ENCODE results near the gene TMEM120B.
A peak's percentile ranks its signal among the peaks of the same experiment; 100 is the strongest.
"Not testable (repeated sequence)": the region's sequence is repeated elsewhere in the genome, so short reads cannot be mapped to it uniquely, and the experiment has no call there.

Gene TMEM120B

DNA sequence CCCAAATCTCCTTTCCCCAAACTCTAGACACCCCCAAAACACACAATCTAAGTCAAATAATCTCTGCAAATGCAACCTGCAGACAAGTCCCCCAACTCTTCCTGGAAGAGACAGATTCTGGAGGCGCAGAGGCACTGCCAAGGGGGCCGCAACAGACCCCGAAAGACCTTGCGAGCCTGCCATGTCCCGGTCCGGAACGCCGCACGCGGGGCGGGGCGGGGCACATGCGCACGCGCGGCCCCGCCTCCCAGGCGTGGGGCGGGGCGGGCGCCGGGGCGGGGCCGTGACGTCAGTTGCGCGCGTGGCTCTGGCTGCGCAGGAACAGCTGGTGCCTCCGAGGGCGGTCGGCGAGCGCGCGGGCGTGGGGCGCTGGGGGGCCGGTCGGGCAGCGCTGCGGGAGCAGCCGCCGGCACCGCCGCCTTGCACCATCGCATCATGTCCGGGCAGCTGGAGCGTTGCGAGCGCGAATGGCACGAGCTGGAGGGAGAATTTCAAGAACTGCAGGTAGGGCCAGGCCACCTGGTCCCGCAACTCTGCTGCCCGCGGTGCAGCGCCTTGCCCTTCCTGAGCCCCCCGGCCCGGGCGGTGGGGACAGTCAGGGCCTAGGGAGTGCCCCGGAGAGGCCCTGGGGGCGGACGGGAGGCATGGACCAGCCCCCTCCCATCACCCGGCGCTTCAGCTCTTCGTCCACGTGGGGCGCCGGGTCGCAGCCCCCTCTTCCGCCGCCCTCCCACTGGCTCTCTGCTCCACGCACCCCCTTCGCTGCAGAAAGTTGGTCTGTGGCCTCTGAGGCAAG lies at the start of gene TMEM120B:
Gene TMEM120B, plus strand, starts transcription at position 292 of the 796 bp plus-strand sequence. Its CDS starts 144 bp downstream, at position 436.
- DNase-seq: peak; percentile 56 to 63

GRCh38 chr12:121663610-121663929 lies 49.0 kb upstream of the TMEM120B start:
- no peak for DNase-seq

DNA sequence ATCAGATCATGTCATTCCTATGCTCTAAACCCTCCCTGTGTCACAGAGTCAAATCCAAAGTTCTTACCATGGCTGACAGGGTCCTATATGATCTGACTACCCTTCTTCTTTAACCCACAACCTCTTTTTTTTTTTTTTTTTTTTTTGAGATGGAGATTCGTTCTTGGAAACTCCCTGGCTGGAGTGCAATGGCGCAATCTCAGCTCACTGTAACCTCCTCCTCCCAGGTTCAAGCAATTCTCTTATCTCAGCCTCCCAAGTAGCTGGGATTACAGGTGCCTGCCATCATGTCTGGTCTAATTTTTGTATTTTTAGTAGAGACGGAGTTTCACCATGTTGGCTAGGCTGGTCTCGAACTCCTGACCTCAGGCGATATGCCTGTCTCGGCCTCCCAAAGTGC lies 45.7 kb upstream of the TMEM120B start:
- DNase-seq: not testable (repeated sequence)

DNA sequence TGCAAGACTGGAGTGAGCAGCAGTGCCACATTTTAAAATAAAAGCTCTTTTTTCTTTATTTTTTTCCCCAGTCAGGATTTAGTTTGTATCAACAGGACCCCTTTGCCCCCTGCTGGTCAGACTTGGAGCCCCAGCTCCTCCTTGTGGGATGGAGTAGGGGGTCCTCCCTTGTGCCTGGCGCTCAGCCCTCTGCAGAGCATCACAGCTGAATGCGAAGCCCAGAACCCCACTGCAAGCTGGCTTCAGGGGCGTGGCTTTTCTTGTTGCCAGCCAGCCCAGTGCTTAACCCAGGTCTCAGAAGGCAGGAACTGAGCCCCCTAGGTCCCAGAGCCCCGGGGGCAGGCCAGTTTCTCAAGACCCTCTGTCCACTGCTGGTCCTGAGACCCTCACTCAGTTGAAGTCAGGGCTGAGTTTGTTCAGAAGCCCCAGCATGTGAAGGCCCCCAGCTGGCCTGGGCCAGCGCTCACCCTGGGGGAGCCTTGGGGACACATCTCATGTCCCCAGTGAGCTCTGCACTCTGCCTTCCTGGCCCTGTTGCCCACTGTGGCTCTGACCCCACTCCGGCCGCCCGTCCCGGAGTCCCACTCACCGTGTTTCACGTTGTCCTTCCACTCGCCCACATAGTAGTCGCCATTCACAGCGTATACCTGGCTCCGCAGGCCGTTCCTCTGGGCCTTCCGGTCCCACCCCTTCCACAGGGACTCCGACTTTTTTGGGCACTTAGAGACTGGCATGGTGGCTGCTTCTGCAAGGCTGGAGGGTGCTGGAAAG lies 43.6 kb upstream of the TMEM120B start:
- peak; percentile 38 to 57 for DNase-seq

DNA sequence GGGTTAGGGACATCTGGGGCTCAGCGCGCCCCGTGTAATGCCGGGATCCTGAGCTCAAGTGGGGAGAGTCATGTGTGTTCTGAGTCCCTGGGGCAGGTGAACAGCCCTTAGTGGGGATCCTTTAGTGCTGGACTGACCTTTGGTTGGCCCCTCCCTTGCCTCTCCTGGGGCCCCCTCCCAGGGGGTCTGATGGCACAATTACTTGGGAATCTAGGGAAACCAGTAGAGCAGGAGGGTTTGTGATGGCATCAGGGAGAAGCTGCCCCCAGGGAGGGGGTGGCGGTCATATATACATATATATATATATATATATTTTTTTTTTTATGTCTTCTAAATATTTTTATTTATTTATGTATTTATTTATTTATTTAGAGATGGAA lies 43.0 kb upstream of the TMEM120B start, which contains the start of gene MORN3:
Gene MORN3, minus strand, starts transcription at position 134 of the 380 bp plus-strand sequence. CDS start 171 bp downstream, outside the sequence.
- no peak for DNase-seq

DNA sequence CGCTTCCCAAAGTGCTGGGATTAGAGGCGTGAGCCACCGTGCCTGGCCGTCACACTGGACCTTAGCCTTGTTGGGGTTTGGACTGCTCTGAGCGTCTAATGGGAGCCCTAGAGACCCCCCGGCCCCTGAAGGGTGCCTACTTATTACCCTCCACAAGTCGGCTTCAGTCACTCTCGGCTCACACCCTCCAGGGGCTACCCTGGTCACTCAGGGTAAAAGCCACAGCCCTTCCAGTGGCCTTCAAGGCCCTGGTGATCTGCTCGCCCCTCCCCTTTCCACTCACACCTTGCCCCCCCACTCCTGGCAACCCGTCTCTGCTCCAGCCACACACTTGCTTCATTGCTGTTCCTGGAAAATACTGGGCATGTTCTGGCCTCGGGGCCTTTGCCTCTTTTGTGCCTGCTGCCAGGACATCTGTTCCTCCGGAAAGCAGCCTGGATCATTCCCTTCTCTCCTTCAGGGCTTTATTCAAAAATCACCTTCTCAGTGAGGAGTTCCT lies 39.5 kb upstream of the TMEM120B start:
- DNase-seq: no peak

DNA sequence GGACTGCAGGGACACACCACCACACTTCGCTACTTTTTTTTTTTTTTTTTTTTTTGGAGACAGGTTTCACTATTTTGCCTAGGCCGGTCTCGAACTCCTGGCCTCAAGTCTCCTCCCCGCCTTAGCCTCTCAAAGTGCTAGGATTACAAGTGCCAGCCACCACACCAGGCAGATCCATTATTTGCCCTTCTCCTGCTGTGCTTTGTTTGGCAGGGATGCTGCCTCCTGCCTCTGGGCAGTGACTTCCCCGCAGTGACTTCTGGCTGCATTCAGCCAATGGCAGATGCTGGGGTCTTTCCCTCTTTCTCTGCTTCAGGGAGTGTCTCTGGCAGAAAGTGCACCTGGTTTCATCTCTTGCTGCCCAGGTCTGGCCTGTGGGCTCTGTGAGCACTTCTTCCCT lies 36.4 kb upstream of the TMEM120B start:
- no peak for DNase-seq

DNA sequence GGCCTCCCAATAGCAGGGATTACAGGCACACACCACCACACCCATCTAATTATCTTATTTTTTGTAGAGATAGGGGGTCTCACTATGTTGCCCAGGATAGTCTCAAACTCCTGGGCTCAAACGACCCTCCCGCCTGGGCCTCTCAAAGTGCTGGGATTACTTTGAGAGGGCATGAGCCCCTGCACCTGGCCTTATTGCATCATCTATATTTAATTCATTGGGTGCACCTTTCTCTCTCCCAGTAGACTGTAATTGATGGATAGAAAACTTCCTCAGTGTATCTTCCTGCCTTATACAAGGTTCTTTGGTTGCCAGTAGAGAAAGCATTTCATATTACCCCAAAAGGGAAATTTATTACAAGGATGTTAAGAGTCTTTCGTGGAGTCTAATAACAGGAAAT lies 34.2 kb upstream of the TMEM120B start:
- no peak for DNase-seq

GRCh38 chr12:121678716-121679300 lies 33.7 kb upstream of the TMEM120B start:
- no peak for DNase-seq

- not testable (repeated sequence) for DNase-seq
These were observed 32.8 kb upstream of the TMEM120B start for GRCh38 chr12:121679661-121680197.

DNA sequence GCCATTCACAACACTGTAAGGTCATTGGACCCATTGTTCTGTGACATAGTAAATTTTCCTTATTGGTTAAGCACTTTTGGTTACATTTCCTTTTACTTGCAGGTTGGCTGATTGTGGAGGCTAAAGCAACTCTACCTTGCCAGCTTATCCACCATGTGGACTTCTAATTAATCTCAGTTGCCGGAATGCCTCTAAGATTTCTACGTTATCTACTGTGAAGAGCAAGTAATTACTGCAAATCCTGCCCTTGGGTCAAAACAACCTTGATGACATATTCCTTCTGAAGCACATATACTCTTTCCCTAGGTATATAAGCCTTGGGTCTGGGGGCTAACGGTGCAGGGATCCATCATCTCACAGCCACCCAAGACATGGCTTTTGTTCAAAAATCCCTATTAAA lies 23.6 kb upstream of the TMEM120B start:
- no peak for DNase-seq

GRCh38 chr12:121689430-121689829 lies 23.1 kb upstream of the TMEM120B start:
- no peak for DNase-seq

DNA sequence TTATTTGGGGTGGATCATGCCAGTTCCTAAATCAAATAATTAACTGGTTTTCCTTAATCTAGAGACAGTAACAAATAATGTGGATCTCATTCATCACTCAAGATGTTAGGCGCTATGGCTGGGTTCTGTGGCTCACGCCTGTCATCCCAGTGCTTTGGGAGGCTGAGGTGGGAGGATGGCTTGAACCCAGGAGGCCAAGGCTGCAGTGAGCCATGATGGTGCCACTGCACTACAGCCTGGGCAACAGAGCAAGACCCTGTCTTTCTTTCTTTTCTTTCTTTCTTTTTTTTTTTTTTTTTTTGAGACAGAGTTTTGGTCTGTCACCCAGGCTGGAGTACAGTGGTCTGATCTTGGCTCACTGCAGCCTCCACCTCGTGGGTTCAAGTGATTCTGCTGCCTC lies 19.8 kb upstream of the TMEM120B start:
- not testable (repeated sequence) for DNase-seq

- no peak for DNase-seq
These were observed 19.3 kb upstream of the TMEM120B start for GRCh38 chr12:121693155-121693687.

- DNase-seq: peak; percentile 43 to 63
These were observed 15.4 kb upstream of the TMEM120B start for GRCh38 chr12:121697093-121697698.

GRCh38 chr12:121697861-121698260 lies 14.7 kb upstream of the TMEM120B start:
- DNase-seq: not testable (repeated sequence)

DNA sequence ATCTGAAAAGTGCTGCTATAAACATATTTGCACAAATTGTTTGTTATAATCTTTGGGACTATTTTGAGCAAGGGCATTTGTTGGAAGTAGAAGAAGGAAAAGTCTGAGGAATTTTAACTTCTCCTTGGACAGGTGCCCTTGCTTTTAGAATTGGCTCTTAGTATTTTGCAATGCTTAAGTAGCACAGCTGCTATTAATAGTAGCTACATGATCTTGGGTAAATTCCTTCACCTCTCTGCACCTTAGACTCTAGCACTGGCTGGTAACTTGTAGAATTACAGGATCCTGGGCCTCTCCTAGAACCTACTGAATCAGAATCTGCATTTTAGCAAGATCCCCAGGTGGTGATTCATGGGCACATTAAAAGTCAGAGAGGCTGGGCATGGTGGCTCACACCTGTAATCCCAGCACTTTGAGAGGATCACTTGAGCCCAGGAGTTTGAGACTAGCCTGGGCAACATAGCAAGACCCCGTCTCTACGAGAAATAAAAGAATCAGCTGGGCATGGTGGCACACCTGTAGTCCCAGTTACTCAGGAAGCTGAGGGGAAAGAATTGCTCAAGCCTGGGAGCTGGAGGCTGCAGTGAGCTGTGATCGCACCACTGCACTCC lies 10.8 kb upstream of the TMEM120B start:
- DNase-seq: no peak

GRCh38 chr12:121702944-121703343 lies 9.6 kb upstream of the TMEM120B start:
- DNase-seq: no peak

GRCh38 chr12:121705514-121705913 lies 7.0 kb upstream of the TMEM120B start:
- no peak for DNase-seq

DNA sequence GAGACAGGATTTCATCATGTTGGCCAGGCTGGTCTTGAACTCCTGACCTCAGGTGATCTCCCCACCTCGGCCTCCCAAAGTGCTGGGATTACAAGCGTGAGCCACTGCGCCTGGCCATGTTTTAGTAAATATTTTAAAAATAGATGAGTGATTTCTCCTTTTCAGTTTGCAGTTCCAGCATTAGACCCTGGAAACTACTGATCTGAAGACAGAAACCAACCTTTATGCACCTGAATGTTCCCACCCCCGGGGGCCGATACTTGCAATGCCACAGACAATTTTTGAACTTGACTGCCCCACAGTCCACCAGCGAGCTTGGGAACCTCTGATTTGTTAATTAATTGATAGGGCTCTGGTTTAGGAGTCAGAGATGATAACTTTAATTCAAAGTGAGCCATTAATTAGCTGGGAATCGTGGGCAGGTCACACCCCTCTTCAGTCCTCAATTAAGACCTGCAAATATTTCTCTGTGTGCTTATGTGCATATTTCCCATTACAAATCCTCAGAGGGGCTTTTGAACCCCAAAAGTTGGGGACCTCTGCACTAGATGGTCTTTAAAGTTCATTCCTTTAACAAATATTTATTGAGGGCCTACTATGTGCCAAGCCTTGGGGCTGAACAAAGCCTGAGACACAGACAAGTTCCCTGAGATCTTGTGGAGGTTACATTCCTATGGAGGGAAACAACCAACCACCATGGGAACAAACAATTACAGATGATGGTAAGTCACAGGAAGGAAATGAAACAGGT lies 4.1 kb upstream of the TMEM120B start:
- no peak for DNase-seq

DNA sequence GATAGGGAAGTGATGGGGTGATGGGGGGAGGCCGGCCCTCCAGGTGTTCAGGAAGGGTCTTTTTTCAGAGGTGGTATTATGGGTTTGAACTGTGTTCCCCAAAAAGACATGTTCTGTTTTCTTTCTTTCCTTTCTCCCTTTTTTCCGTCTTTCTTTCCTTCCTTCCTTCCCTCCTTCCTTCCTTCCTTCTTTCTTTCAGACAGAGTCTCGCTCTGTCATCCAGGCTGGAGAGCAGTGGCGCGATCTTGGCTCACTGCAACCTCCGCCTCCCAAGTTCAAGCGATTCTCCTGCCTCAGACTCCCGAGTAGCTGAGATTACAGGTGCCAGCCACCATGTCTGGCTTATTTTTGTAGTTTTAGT lies 3.5 kb upstream of the TMEM120B start:
- DNase-seq: not testable (repeated sequence)
